OCI-LY1 (cell line): ENCODE measurements around the gene TP53.

Experiments
- EZH2 ChIP-seq: fragments of 200-600 bp; sonication (generic), shearing (Covaris generic); IDR thresholded peaks from 2 replicates; pipeline ENCODE4 v1.8.0; 2017; ENCODE audit warnings: borderline replicate concordance, mixed run types, mild to moderate bottlenecking, antibody characterized with exemption, low read length, moderate library complexity, mixed read lengths
- TF ChIP-seq, protein P1 (sequence below): fragments of 200-600 bp; sonication (generic), shearing (Covaris generic); IDR thresholded peaks from 2 replicates; pipeline ENCODE4 v1.5.1; 2017; ENCODE audit warnings: mild to moderate bottlenecking, antibody characterized with exemption, low read length, moderate library complexity, mixed read lengths

DNA sequence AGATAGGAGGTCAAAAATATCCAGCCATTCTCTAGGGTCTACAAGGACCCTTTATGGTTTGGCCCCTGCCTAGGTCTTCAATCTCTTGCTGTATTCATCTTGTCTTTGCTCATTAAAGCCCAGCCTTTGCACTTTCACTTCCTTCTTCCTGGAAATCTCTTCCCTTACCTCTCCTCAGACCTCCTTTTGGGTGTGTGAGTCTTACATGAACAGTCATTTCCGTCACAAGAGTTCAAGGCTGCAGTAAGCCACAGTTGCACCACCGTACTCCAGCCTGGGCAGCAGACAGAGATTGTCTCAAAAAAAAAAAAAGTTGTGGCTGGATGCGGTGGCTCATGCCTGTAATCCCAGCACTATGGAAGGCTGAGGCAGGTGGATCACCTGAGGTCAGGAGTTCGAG is 42.5 kb downstream of the TP53 start:
- TF ChIP-seq, protein P1, sequence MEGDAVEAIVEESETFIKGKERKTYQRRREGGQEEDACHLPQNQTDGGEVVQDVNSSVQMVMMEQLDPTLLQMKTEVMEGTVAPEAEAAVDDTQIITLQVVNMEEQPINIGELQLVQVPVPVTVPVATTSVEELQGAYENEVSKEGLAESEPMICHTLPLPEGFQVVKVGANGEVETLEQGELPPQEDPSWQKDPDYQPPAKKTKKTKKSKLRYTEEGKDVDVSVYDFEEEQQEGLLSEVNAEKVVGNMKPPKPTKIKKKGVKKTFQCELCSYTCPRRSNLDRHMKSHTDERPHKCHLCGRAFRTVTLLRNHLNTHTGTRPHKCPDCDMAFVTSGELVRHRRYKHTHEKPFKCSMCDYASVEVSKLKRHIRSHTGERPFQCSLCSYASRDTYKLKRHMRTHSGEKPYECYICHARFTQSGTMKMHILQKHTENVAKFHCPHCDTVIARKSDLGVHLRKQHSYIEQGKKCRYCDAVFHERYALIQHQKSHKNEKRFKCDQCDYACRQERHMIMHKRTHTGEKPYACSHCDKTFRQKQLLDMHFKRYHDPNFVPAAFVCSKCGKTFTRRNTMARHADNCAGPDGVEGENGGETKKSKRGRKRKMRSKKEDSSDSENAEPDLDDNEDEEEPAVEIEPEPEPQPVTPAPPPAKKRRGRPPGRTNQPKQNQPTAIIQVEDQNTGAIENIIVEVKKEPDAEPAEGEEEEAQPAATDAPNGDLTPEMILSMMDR, result no peak
- TF ChIP-seq EZH2, result no peak
